H9 (cell line): Measurements from ENCODE around the gene DHRS1. TPM values are rescaled to one million over a fixed set of nuclear protein-coding genes. Genes with fewer than 3 reads are reported as not detected.

Source experiments
- DNase-seq: peaks from one replicate; pipeline ENCODE4 v3.0.0-alpha.2; 2017
- H2AFZ ChIP-seq: one replicate; pipeline ENCODE4 v1.6.1; 2013; ENCODE audit warnings: mild to moderate bottlenecking, low read length, control low read depth, moderate library complexity
- H2AK5ac ChIP-seq: 2 replicates; pipeline ENCODE4 v1.6.1; 2013; ENCODE audit warnings: low read length, control low read depth, mixed read lengths; ENCODE audit not compliant: insufficient read length
- H2BK120ac ChIP-seq: one replicate; pipeline ENCODE4 v1.6.1; 2013; ENCODE audit warnings: low read depth, mild to moderate bottlenecking, low read length, control low read depth, inconsistent platforms; ENCODE audit not compliant: poor library complexity, severe bottlenecking
- H2BK12ac ChIP-seq: 2 replicates; pipeline ENCODE4 v1.6.1; 2013; ENCODE audit warnings: low read length, control low read depth, mixed read lengths, low read depth; ENCODE audit not compliant: insufficient read length
- H2BK15ac ChIP-seq: 2 replicates; pipeline ENCODE4 v1.6.1; 2013; ENCODE audit warnings: low read depth, low read length, control low read depth
- H2BK20ac ChIP-seq: one replicate; pipeline ENCODE4 v1.6.1; 2013; ENCODE audit warnings: low read depth, mild to moderate bottlenecking, low read length, control low read depth, inconsistent platforms; ENCODE audit not compliant: poor library complexity, severe bottlenecking
- H2BK5ac ChIP-seq: 2 replicates; pipeline ENCODE4 v1.6.1; 2013; ENCODE audit warnings: low read length, control low read depth, mixed read lengths; ENCODE audit not compliant: insufficient read length
- H3K14ac ChIP-seq: 2 replicates; pipeline ENCODE4 v1.6.1; 2013; ENCODE audit warnings: low read length, control low read depth; ENCODE audit not compliant: insufficient read depth
- H3K18ac ChIP-seq: 2 replicates; pipeline ENCODE4 v1.6.1; 2013; ENCODE audit warnings: low read depth, mild to moderate bottlenecking, mixed read lengths, low read length, control low read depth; ENCODE audit not compliant: insufficient read length
- H3K23ac ChIP-seq: 2 replicates; pipeline ENCODE4 v1.6.1; 2013; ENCODE audit warnings: low read length, control low read depth, mixed read lengths, low read depth; ENCODE audit not compliant: insufficient read length
- H3K23me2 ChIP-seq: 2 replicates; pipeline ENCODE4 v1.6.1; 2013; ENCODE audit warnings: low read depth, mild to moderate bottlenecking, mixed read lengths, low read length, control low read depth; ENCODE audit not compliant: insufficient read length, poor library complexity, severe bottlenecking
- H3K27ac ChIP-seq: 2 replicates; pipeline ENCODE4 v1.5.1; 2013; ENCODE audit warnings: low read length, control low read depth, mixed read lengths, low read depth; ENCODE audit not compliant: insufficient read length
- H3K27me3 ChIP-seq: 2 replicates; pipeline ENCODE4 v1.6.1; 2013; ENCODE audit warnings: low read length, control low read depth, inconsistent platforms; ENCODE audit not compliant: insufficient read depth
- H3K4ac ChIP-seq: 2 replicates; pipeline ENCODE4 v1.6.1; 2013; ENCODE audit warnings: low read depth, mild to moderate bottlenecking, control low read depth, inconsistent platforms, low read length, moderate library complexity
- H3K4me1 ChIP-seq: 2 replicates; pipeline ENCODE4 v1.6.1; 2013; ENCODE audit warnings: low read length, control low read depth, inconsistent platforms; ENCODE audit not compliant: insufficient read depth
- H3K4me2 ChIP-seq: 2 replicates; pipeline ENCODE4 v1.6.1; 2013; ENCODE audit warnings: low read length, control low read depth, mixed read lengths; ENCODE audit not compliant: insufficient read length, insufficient read depth
- H3K56ac ChIP-seq: 2 replicates; pipeline ENCODE4 v1.6.1; 2013; ENCODE audit warnings: low read depth, mild to moderate bottlenecking, mixed read lengths, low read length, control low read depth; ENCODE audit not compliant: insufficient read length
- H3K79me1 ChIP-seq: 2 replicates; pipeline ENCODE4 v1.6.1; 2013; ENCODE audit warnings: low read depth, mild to moderate bottlenecking, moderate library complexity, low read length, control low read depth, inconsistent platforms; ENCODE audit not compliant: insufficient read depth, poor library complexity, severe bottlenecking
- H3K79me2 ChIP-seq: 2 replicates; pipeline ENCODE4 v1.6.1; 2013; ENCODE audit warnings: low read length, control low read depth, inconsistent platforms; ENCODE audit not compliant: insufficient read depth
- H3K9ac ChIP-seq: 2 replicates; pipeline ENCODE4 v1.6.1; 2013; ENCODE audit warnings: low read length, control low read depth, mixed read lengths; ENCODE audit not compliant: insufficient read length; ENCODE audit errors: extremely low read depth
- H3K9me3 ChIP-seq: one replicate; pipeline ENCODE4 v1.6.1; 2013; ENCODE audit warnings: low read depth, low read length, inconsistent platforms; ENCODE audit not compliant: control insufficient read depth
- H3T11ph ChIP-seq: one replicate; pipeline ENCODE4 v1.6.1; 2013; ENCODE audit warnings: mild to moderate bottlenecking, low read length, control low read depth, inconsistent platforms
- H4K20me1 ChIP-seq: one replicate; pipeline ENCODE4 v1.6.1; 2013; ENCODE audit not compliant: control insufficient read depth, insufficient read length, insufficient read depth
- H4K5ac ChIP-seq: 2 replicates; pipeline ENCODE4 v1.6.1; 2013; ENCODE audit warnings: low read depth, mild to moderate bottlenecking, mixed read lengths, low read length, control low read depth; ENCODE audit not compliant: insufficient read length
- H4K8ac ChIP-seq: replicated peaks from 2 replicates; pipeline ENCODE4 v1.6.1; 2013; ENCODE audit warnings: low read length, control low read depth, mixed read lengths, low read depth; ENCODE audit not compliant: insufficient read length
- H4K91ac ChIP-seq: 2 replicates; pipeline ENCODE4 v1.6.1; 2013; ENCODE audit warnings: low read depth, mild to moderate bottlenecking, moderate library complexity, mixed read lengths, low read length, control low read depth; ENCODE audit not compliant: insufficient read length
- H3K27ac Mint-ChIP-seq, 3 experiments: 2 replicates in 2 of 3; 3 replicates in 1 of 3; pipeline ENCODE4 v1.8.0; 2020 to 2021; ENCODE audit warnings: mixed read lengths in 3 of 3, mild to moderate bottlenecking in 1 of 3, moderate library complexity in 1 of 3
- H3K27me3 Mint-ChIP-seq: 2 replicates; pipeline ENCODE4 v1.8.0; 2021; ENCODE audit warnings: low read depth, mild to moderate bottlenecking, moderate library complexity, mixed read lengths
- H3K36me3 Mint-ChIP-seq, 3 experiments: 2 replicates in 2 of 3; 3 replicates in 1 of 3; pipeline ENCODE4 v1.8.0; 2020 to 2021; ENCODE audit warnings: low read depth in 3 of 3, mixed read lengths in 3 of 3; ENCODE audit not compliant: insufficient read depth in 1 of 3
- H3K4me1 Mint-ChIP-seq, 2 experiments: 2 replicates each; pipeline ENCODE4 v1.8.0; 2020; ENCODE audit warnings: mixed read lengths in 2 of 2
- H3K4me3 Mint-ChIP-seq, 2 experiments: 2 replicates in 1 of 2; 3 replicates in 1 of 2; pipeline ENCODE4 v1.8.0; 2020 to 2021; ENCODE audit warnings: mild to moderate bottlenecking in 2 of 2, mixed read lengths in 2 of 2, moderate library complexity in 1 of 2
- H3K9me3 Mint-ChIP-seq, 2 experiments: 2 replicates in 1 of 2; 3 replicates in 1 of 2; pipeline ENCODE4 v1.8.0; 2020; ENCODE audit warnings: mild to moderate bottlenecking in 2 of 2, mixed read lengths in 2 of 2, moderate library complexity in 1 of 2
- CTCF ChIP-seq: fragments of 200-600 bp; sonication (generic); conservative IDR thresholded peaks from 3 replicates; pipeline ENCODE4 v1.8.0; 2021; ENCODE audit warnings: antibody characterized with exemption, mild to moderate bottlenecking
- WGBS: extraction: QIAGEN DNeasy Blood & Tissue Kit; methylation state at CpG from one replicate; pipeline ENCODE4 v1.1.7; 2013; ENCODE audit warnings: missing lambda C conversion rate, low lambda C conversion rate, mixed read lengths; ENCODE audit not compliant: insufficient read length; ENCODE audit errors: extremely low coverage; 5-methylcytosine and 5-hydroxymethylcytosine counted together
- total RNA-seq: library from RNA; stranded (reverse); gene quantifications from 2 replicates; pipeline ENCODE4 v1.2.1, GENCODE V29; 2021

The DHRS1 gene
- total RNA-seq, 1 experiment from 2014 or later, result 19.1 TPM

DNA sequence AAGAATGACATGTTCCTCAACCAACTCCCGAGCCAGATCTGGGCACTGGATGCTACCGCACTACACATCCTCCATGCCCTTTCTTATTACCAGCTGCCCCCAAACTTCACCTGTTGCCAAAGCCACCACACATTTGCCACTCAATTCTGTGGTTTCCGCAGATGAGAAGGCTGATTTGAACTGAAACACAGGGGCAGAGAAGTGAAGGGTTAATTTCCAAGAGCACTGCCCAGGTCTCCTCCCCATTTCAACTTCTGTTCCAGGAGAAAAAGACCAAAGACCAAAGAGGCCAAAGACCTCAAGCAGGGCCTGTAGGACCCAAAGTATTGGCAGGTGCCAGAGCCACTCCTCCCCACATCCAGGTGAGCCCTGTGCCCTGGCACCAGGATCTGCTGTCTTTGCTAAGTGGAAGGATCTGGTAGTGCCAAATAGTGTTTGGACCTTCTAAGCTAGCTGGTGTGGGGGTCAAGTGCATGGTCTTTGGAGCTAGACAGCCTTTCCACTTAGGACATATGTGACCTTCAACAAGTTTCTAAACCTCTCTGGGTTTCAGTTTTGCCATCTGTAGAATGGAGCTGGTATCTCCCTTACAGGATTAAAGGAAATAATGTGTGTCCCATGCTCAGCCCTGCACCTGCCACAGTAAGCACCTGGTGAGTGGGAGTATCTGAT, 8.0 kb downstream of the DHRS1 start:
- Histone ChIP-seq H4K8ac (no peak overlapping the region), H4K20me1 (no peaks in the 10 kb centered on the region), H3K18ac (no peak overlapping the region), H2BK15ac (no peak overlapping the region), H3K4ac (no peak overlapping the region), H3K9me3 (no peaks in the 10 kb centered on the region), H2BK120ac (no peak overlapping the region), H3K23me2 (no peaks in the 10 kb centered on the region), H3K4me1 (no peaks in the 10 kb centered on the region), H3K56ac (no peak overlapping the region), H3K79me1 (no peaks in the 10 kb centered on the region), H3K23ac (no peak overlapping the region), H3K27ac (no peak overlapping the region), H3K4me2 (no peak overlapping the region), H2BK5ac (no peak overlapping the region), H2BK20ac (no peak overlapping the region), H2AFZ (no peak overlapping the region), H2BK12ac (no peak overlapping the region), H4K91ac (no peak overlapping the region), H3K79me2 (no peaks in the 10 kb centered on the region), H2AK5ac (no peak overlapping the region), H4K5ac (no peak overlapping the region), H3K14ac (no peak overlapping the region), H3K27me3 (no peaks in the 10 kb centered on the region), H3K9ac (no peak overlapping the region), H3T11ph (no peak overlapping the region)
- H3K27ac Mint-ChIP-seq, result no peak overlapping the region; a peak in 1 of 7 replicates
- no peak for DNase-seq
- H3K27me3 Mint-ChIP-seq, result no peaks in the 10 kb centered on the region
- no peaks in the 10 kb centered on the region for H3K9me3 Mint-ChIP-seq
- H3K4me1 Mint-ChIP-seq, result peaks cover 0 to 2% of the 10 kb centered on the region in 2 experiments; a peak in 2 of 4 replicates
- WGBS, result no CpG with 5 or more reads among the region's 3 CpGs
- peaks cover 7 to 46% (median 17%) of the 10 kb centered on the region in 3 experiments; a peak in 6 of 7 replicates for H3K36me3 Mint-ChIP-seq
- TF ChIP-seq CTCF, result no peak
- no peak overlapping the region for H3K4me3 Mint-ChIP-seq
